Activated CD8-positive, alpha-beta memory T cell treated with anti-CD3 and anti-CD28 coated beads, Interleukin-2, amount 10 ng/mL, durations not matched to agents 7 days and 5 days (primary cell): ENCODE data around the gene TCEA2. TPM values are rescaled to one million over a fixed set of nuclear protein-coding genes. Genes with fewer than 3 reads are reported as not detected.

Experiments used
- ATAC-seq: fragments of 150-1000 bp; cut with Tn5 transposase; one replicate; pipeline ENCODE4 v1.10.0; 2021; ENCODE audit warnings: moderate library complexity
- CTCF ChIA-PET: fragments of 350-600 bp; sonication (Branson Sonifier 250); formaldehyde crosslinking; loops from one replicate; lab custom pipeline; 2021; ENCODE audit warnings: antibody characterized with exemption; lab: Charles Lee
- DNase-seq: peaks from one replicate; pipeline ENCODE4 v3.0.0-alpha.2; 2020
- H3K27ac Mint-ChIP-seq: one replicate; pipeline ENCODE4 v1.8.0; 2021; ENCODE audit warnings: mild to moderate bottlenecking, mixed read lengths
- H3K27me3 Mint-ChIP-seq: one replicate; pipeline ENCODE4 v1.8.0; 2021; ENCODE audit warnings: mixed read lengths
- H3K36me3 Mint-ChIP-seq: one replicate; pipeline ENCODE4 v1.8.0; 2021; ENCODE audit warnings: mild to moderate bottlenecking, mixed read lengths
- H3K4me1 Mint-ChIP-seq: one replicate; pipeline ENCODE4 v1.8.0; 2021; ENCODE audit warnings: mixed read lengths
- H3K4me3 Mint-ChIP-seq: one replicate; pipeline ENCODE4 v1.8.0; 2021; ENCODE audit warnings: mild to moderate bottlenecking, moderate library complexity, mixed read lengths
- H3K9me3 Mint-ChIP-seq: one replicate; pipeline ENCODE4 v1.8.0; 2022; ENCODE audit warnings: low read depth, mixed read lengths
- total RNA-seq, 2 experiments: library from RNA; stranded (reverse); gene quantifications; one replicate each; pipeline ENCODE4 v1.2.3, GENCODE V29; 2021

Gene TCEA2
- total RNA-seq, 2 experiments from 2014 or later: 54.3 to 57.4 TPM

DNA sequence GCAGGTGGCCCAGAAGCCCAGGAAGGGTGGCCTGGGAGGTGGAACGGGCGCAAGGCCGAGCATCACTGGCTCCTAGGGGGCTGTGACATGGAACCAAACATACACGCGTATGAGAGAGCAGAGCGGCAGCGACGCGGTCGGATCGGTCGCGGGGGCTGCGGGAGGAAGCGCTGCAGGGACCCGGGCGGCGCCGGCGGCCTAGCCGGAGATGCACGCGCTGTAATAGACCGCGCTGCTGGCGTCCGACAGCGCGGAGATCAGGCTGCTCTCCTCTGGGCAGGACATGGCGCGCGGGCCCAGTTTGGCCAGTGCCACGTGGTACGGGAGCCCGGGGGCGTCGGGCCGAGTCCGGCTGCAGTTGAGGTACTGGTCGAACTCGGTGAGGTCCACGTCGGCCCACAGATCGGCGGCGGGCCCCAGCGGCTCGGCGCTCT is 15.0 kb upstream of the TCEA2 start:
- Mint-ChIP-seq H3K4me3 (no peak overlapping the region), H3K27me3 (peaks cover 44% of the 10 kb centered on the region), H3K27ac (no peak overlapping the region), H3K9me3 (no peaks in the 10 kb centered on the region), H3K4me1 (peaks cover 3% of the 10 kb centered on the region), H3K36me3 (no peaks in the 10 kb centered on the region)
- ATAC-seq (no peak), DNase-seq (no peak)
- CTCF ChIA-PET: interaction anchor here (1.0 to 7.4 kb wide), 4 partner anchors 9 to 68 kb away, joined by 3 to 78 read pairs (median 8); partner anchors contain the start of genes C20orf204, PRPF6 and SAMD10

DNA sequence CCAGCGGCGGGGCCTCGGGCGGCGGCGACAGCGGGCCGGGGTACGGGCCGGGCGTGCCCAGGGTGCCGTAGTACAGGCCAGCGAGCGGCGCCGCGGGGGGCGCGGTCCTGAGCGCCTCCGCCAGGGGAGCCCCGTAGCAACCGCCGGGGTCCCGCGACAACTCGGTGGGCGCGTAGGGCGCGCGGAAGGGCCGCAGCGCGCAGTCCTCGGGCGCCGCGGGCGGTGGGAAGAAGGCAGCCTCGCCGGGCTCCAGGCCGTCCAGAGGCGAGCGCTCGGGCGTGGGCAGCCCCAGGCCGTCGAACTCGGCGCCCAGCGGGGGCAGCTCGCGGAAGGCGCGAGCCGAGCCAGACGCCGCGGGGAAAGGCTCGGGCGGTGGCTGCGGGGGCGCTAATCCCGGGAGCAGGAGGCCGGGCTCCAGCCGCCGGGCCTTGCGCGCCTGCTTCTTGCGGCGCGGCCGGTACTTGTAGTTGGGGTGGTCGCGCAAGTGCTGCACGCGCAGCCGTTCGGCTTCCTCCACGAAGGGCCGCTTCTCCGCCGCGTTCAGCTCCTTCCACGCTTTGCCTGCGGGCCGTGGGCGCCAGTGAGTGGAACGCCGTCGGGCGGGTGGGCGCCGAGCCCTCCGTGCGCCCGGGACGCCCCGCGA is 14.5 kb upstream of the TCEA2 start:
- no peak overlapping the region for H3K27ac Mint-ChIP-seq
- peaks cover 44% of the 10 kb centered on the region for H3K27me3 Mint-ChIP-seq
- CTCF ChIA-PET: interaction anchor here (1.0 to 7.4 kb wide), 3 partner anchors 9 to 68 kb away, joined by 3 to 78 read pairs (median 7); partner anchors contain the start of genes C20orf204, PRPF6 and SAMD10
- H3K4me3 Mint-ChIP-seq: no peak overlapping the region
- H3K4me1 Mint-ChIP-seq: peaks cover 3% of the 10 kb centered on the region
- no peaks in the 10 kb centered on the region for H3K9me3 Mint-ChIP-seq
- H3K36me3 Mint-ChIP-seq: no peaks in the 10 kb centered on the region
- ATAC-seq (no peak), DNase-seq (no peak)

DNA sequence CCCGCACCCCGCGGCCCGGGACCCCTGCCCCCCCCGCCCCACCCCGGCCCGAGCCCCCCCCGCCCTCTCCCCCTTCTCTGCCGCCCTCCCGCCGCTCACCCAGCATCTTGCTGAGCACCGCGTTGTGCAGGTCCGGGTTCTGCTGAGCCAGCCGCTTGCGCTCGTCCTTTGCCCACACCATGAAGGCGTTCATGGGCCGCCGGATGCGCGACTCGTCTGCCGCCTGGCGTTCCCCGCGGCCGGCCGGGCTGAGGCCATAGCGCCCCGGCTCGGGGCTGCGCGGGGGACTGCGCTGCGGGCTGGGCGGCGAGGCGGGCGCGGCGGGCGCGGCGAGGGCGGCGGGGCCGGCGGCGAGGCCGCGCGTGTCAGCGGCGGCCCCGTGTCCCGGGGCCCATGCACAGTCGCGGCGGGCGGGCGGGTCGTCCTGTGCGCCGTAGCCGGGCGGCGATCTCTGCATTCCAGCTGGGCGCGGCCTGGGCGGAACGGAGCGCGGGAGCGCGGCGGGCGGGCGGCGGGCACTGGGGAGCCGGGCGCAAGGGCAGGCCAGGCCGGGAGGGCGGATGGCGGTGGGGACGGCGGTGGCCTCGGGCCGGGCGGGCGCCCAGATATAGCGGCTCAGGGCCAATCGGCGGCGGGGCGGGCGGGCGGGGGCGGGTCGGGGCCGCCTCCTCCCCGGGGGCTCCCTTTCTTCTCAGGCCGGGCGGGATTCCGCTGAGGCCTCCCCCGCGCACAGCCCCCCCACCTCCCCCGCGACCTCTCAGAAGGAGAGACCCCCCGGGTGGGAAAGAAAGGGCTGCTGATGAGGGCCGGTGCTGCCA is 13.7 kb upstream of the TCEA2 start, which contains the start of gene SOX18:
Gene SOX18, minus strand, starts transcription at position 580 of the 818 bp plus-strand sequence. Its CDS starts 123 bp downstream, at position 457.
- no peaks in the 10 kb centered on the region for H3K36me3 Mint-ChIP-seq
- peaks cover 44% of the 10 kb centered on the region for H3K27me3 Mint-ChIP-seq
- H3K4me1 Mint-ChIP-seq: peaks cover 5% of the 10 kb centered on the region
- CTCF ChIA-PET: interaction anchor here (1.0 to 7.4 kb wide), 3 partner anchors 10 to 69 kb away, joined by 3 to 78 read pairs (median 7); partner anchors contain the start of genes C20orf204, PRPF6 and SAMD10
- no peak within 1 kb of the TSS for H3K27ac Mint-ChIP-seq
- H3K4me3 Mint-ChIP-seq: peak within 1 kb of the TSS; percentile 40
- DNase-seq (peak; percentile 63), ATAC-seq (peak; percentile 64)
- H3K9me3 Mint-ChIP-seq: no peaks in the 10 kb centered on the region

DNA sequence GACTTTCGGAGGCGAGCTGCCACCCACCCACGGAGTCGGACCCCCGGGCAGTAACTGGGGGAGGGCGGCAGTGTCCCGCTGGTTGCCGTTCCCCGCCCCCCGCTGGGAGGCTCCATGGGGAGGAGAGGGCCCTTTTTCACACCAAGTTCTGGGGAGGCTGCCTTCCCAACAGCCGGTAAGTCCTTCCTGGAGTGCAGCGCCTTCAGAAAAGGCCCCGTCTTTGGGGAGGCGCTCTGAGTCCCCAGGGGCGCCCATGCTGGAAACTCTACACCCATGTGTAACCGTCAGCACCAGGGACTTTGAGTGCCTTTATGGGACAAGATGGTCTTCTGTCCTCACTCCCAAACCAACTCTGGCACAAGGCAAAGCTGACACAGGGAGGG is 13.1 kb upstream of the TCEA2 start:
- Mint-ChIP-seq H3K4me1 (peaks cover 9% of the 10 kb centered on the region), H3K27ac (no peak overlapping the region), H3K9me3 (no peaks in the 10 kb centered on the region), H3K36me3 (no peaks in the 10 kb centered on the region), H3K4me3 (no peak overlapping the region), H3K27me3 (peaks cover 44% of the 10 kb centered on the region)
- no peak for ATAC-seq
- DNase-seq: no peak
- CTCF ChIA-PET: interaction anchor here (0.5 to 7.4 kb wide), 4 partner anchors 9 to 76 kb away, joined by 3 to 78 read pairs (median 5); partner anchors contain the start of genes PRPF6 and SAMD10

DNA sequence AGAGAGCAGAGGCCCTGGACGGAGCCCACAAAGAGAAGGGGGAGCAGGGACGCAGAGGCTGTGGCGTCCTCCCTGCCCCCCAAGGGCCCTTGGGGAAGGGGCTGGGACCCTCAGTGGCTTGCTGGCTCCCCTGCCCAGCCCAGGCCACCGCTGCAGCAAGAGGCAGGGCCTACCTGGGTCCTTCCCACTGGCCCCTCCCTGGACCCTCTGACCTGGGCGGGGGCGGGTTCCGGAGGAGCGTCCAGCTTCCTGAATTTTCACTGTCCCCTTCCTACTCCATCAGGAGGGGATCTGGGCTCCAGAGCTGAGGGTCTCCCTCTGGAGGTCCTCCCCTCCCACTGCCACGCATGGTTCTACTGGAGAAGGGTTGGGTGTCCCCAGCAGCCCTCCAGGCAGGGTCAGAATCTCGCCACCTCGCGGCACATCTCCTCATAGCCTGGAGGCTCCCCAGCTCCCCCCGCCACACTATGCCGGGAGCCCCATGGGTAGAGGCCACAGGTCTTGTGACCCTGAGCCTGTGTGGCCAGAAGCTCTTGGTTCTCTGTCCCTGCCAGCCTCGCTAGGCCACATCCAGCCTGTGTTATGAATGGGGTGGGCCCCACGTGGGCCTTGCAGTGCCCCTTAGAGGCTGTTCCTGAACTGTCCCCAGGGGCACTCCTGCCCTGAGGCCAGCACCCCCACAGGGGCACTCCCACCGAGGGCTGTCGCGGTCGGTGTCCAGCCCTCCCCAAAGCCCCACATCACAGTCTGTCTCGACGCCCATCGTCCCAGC is 12.6 kb upstream of the TCEA2 start:
- no peak for DNase-seq
- CTCF ChIA-PET: interaction anchor here (0.5 to 7.4 kb wide), 3 partner anchors 8 to 77 kb away, joined by 3 to 78 read pairs (median 3); no protein-coding TSS in a partner anchor
- H3K4me3 Mint-ChIP-seq: no peak overlapping the region
- peaks cover 14% of the 10 kb centered on the region for H3K4me1 Mint-ChIP-seq
- peaks cover 44% of the 10 kb centered on the region for H3K27me3 Mint-ChIP-seq
- no peaks in the 10 kb centered on the region for H3K36me3 Mint-ChIP-seq
- H3K27ac Mint-ChIP-seq: no peak overlapping the region
- H3K9me3 Mint-ChIP-seq: no peaks in the 10 kb centered on the region
- no peak for ATAC-seq

DNA sequence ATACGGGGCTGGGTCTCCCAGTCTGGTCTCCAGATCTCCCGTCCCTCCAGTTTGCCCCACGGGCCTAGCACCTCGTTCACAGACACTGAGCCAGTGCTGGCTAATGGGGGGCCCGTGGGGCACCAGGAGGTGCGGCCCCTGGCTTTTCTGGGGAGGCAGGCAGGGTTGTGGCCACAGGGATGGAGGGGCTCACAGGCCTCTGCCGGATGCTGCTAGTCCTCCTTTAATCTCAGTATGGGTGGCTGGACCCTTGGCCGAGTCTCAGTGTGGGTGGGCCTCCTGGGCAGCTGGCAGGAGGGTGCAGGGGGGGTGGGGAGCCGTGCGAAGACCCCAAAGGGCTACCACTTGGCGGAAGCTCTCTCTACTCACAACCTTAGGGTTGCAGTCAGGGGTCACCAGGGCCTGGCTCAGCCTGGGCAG is 12.0 kb upstream of the TCEA2 start:
- H3K27me3 Mint-ChIP-seq: peaks cover 40% of the 10 kb centered on the region
- no peaks in the 10 kb centered on the region for H3K36me3 Mint-ChIP-seq
- CTCF ChIA-PET: interaction anchor here (7.4 kb wide), 1 partner anchor 12 kb away, joined by 78 read pairs; no protein-coding TSS in a partner anchor
- H3K4me1 Mint-ChIP-seq: peaks cover 15% of the 10 kb centered on the region
- H3K9me3 Mint-ChIP-seq: no peaks in the 10 kb centered on the region
- DNase-seq: no peak
- no peak for ATAC-seq
- H3K27ac Mint-ChIP-seq: no peak overlapping the region
- H3K4me3 Mint-ChIP-seq: no peak overlapping the region

DNA sequence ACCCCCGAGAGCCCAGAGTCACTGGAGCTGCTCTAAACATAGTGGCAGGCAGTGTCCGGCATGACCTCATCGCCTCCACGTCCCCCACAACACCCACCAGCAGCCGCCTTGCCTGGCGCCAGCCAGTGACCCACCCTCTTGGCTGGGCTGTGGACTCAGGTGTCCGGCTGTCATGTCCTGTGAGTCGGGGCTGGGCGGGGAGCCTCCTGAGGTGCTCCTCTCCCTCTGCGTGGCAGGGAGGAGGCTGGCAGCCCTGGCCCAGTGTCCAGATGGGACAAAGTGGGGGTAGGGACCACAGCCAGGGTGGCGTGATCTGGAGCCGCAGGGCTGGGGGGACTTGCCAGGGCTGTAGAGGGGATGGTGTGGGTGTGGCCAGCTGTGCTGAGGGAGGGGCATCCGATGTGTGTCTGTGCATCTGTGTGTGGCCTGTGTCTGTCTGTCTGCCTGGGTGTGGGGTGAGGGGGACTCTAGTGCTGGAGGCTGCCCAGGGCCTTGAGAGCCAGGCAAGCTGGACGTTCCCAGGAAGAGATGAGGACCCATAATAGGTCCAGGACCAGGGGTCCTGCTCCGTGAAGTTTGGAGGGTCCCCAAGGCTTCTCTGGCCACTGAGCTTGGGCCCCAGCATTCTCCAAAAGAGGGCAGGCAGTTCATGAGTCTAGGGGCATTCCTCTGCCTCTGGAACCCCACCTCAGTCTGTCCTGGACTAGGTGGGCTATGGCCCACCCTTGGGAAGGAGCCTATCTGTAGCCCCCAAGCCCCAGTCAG is 11.3 kb upstream of the TCEA2 start:
- no peaks in the 10 kb centered on the region for H3K9me3 Mint-ChIP-seq
- DNase-seq (no peak), ATAC-seq (no peak)
- CTCF ChIA-PET: interaction anchor here (3.4 to 7.4 kb wide), 2 partner anchors 12 to 19 kb away, joined by 12 to 78 read pairs; no protein-coding TSS in a partner anchor
- H3K4me1 Mint-ChIP-seq: peaks cover 15% of the 10 kb centered on the region
- no peak overlapping the region for H3K4me3 Mint-ChIP-seq
- H3K27me3 Mint-ChIP-seq: peaks cover 34% of the 10 kb centered on the region
- no peaks in the 10 kb centered on the region for H3K36me3 Mint-ChIP-seq
- no peak overlapping the region for H3K27ac Mint-ChIP-seq

DNA sequence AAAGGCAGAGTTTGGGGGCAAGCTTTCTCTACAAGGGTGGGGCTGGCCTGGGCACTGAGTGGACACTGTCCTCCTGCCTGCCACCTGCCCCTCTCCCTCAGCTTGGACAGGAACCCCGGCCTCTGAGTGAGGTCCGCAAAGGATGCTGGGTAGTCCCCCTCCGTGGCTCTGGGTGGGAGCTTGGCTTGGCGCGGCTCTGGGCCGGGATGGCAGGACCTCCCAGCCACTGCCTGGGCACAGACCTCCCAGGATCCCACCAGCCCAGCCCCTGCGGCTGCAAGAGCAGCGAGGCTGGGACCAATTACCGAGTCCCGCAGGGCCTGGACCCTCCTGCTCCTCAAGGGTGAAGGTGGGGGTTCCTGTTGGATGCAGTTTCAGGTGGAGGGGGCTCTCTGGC is 10.7 kb upstream of the TCEA2 start:
- no peak for DNase-seq
- Mint-ChIP-seq H3K4me1 (peaks cover 20% of the 10 kb centered on the region), H3K9me3 (no peaks in the 10 kb centered on the region), H3K36me3 (no peaks in the 10 kb centered on the region), H3K27me3 (peaks cover 28% of the 10 kb centered on the region), H3K27ac (no peak overlapping the region), H3K4me3 (no peak overlapping the region)
- no peak for ATAC-seq
- CTCF ChIA-PET: interaction anchor here (1.5 to 7.4 kb wide), 4 partner anchors 10 to 67 kb away, joined by 4 to 78 read pairs (median 10); no protein-coding TSS in a partner anchor

DNA sequence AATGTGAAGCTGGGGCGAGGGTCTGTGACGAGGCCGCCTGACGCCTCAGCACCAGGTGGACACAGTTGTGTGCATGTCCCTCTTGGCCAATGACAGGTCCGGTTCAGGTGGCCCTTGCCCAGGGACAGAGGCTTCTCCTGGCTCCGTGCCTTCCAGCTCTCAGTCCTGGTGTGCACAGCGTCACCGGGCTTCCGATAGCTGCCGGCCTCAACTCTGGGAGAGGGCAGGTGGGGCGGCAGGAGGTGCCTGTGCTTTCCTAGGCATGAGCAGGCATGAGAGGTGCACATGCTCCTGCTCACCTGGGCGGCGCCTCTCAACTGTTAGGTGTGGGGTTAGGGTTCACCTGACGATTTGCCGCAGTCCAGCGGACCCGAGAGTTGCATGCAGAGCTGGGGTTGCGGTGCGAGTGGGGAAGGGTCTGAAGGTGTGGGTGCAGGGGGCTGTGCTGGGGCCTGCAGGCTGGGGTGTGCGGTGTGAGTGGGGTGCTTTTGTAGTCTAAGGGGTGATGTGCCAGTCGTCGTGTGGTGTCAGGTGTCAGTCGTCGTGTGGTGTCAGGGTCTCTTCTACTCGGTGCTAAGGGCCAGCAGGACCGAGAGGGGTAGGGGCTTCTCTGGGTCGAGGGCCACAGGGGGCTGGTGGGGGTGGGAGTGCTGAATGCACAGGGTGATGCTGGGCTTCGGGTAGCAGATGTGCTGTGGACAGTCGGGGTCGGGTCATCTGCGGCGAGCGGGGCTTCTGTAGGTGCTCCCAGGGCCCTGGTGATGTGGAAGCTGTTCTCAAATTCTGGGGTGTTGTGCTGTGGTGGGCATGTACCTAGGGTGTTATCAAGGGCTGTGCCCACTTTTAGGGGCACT is 9.8 kb upstream of the TCEA2 start:
- no peaks in the 10 kb centered on the region for H3K9me3 Mint-ChIP-seq
- no peaks in the 10 kb centered on the region for H3K36me3 Mint-ChIP-seq
- H3K27ac Mint-ChIP-seq: no peak overlapping the region
- ATAC-seq (no peak), DNase-seq (no peak)
- peaks cover 21% of the 10 kb centered on the region for H3K27me3 Mint-ChIP-seq
- peaks cover 27% of the 10 kb centered on the region for H3K4me1 Mint-ChIP-seq
- no peak overlapping the region for H3K4me3 Mint-ChIP-seq
- CTCF ChIA-PET: interaction anchor here (1.5 to 7.4 kb wide), 7 partner anchors 9 to 73 kb away, joined by 3 to 78 read pairs (median 7); partner anchors contain the start of genes PRPF6 and SAMD10

DNA sequence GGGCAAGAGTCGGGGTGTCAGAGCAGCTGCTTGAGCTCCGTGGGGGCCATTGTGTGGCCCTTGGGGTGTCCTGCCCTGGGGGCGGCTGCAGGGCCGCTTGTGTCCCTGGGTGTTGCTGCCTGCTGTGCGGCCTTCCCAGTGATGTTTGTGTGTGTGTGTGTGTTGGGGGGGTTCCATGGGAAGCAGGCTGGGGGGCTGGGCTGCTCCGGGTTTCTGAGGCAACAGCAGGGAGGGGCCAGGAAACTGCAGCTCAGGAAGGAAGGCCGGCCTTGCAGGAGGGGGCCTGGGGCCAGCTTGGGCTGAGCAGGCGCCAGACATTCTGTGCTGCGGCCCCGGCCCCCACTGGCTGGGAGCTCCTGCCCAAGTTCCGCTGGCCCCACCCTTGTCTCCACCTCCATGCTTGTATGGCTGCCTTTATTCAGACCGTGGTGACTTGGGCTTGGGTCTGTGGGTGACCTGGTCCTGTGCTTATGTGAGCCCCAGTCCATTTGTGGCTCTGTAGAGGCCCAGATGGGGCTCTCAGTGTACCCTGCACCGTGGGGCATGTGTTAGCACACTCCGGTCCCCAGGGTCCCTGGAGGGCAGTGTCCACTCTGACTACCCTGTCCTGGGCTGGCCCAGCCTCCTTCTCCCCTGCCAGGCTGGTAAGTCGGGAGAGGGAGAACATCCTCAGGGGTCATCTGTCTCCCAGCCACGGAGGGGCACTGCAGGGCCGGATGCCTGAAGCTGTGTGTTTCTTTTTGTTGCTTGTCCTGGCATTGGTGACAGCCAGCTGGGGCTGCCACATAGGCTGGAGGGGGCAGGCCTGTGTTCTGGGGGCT is 8.9 kb upstream of the TCEA2 start:
- ATAC-seq (no peak), DNase-seq (no peak)
- CTCF ChIA-PET: interaction anchor here (1.0 to 7.4 kb wide), 8 partner anchors 8 to 74 kb away, joined by 3 to 78 read pairs (median 6); partner anchors contain the start of genes OPRL1, PRPF6 and SAMD10
- no peak overlapping the region for H3K4me3 Mint-ChIP-seq
- H3K9me3 Mint-ChIP-seq: no peaks in the 10 kb centered on the region
- no peak overlapping the region for H3K27ac Mint-ChIP-seq
- H3K27me3 Mint-ChIP-seq: peaks cover 19% of the 10 kb centered on the region
- H3K36me3 Mint-ChIP-seq: no peaks in the 10 kb centered on the region
- H3K4me1 Mint-ChIP-seq: peaks cover 30% of the 10 kb centered on the region
